HG03378 (cell line): ENCODE results near the gene HTR1D.
"Not testable (repeated sequence)": the region's sequence is repeated elsewhere in the genome, so short reads cannot be mapped to it uniquely, and the experiment has no call there.

ENCODE experiments used
- ATAC-seq: cut with Tn5 transposase; IDR thresholded peaks from one replicate; pipeline ENCODE4 v1.9.1; 2021; ENCODE audit warnings: mild to moderate bottlenecking, moderate library complexity; ENCODE audit not compliant: unreplicated experiment

Gene HTR1D, protein sequence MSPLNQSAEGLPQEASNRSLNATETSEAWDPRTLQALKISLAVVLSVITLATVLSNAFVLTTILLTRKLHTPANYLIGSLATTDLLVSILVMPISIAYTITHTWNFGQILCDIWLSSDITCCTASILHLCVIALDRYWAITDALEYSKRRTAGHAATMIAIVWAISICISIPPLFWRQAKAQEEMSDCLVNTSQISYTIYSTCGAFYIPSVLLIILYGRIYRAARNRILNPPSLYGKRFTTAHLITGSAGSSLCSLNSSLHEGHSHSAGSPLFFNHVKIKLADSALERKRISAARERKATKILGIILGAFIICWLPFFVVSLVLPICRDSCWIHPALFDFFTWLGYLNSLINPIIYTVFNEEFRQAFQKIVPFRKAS

DNA sequence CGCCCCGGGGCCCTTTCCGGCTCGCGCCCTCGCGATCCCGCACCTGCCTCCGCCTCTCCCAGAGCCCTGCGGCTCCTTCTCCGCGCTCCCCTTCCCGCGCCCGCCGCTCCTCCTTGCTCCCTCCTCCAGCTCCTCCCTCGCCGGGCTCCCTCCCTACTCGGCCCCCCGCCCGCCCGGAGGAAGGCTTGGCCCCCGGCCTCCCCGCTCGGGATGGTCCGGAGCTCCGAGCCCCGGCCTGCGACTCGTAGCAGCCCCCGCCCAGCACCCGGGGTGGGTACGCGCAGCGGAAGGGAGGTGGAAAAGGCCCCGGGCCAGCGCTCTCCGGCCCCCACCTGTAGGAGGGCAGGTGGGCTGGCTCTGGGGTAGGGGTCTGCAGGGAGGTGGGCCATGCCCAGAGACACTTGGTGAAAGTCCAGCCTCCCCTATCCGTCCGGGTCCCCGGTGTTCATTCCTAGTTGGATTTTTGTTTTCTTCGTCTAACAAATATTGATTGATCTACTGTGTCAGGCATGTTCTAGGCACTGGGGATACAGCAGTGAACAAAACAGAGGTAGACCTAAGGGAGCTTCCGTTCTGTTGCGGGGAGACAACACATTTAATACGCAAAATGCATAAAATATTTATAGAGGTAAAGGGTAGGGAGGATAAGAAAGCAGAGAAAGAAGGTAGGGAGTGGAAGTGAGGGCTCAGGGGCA lies at the start of gene HTR1D:
Gene HTR1D (minus strand): TSS at position 82 of the 695 bp plus-strand sequence. CDS start 23,283 bp downstream, outside the sequence.
- ATAC-seq, result no peak

DNA sequence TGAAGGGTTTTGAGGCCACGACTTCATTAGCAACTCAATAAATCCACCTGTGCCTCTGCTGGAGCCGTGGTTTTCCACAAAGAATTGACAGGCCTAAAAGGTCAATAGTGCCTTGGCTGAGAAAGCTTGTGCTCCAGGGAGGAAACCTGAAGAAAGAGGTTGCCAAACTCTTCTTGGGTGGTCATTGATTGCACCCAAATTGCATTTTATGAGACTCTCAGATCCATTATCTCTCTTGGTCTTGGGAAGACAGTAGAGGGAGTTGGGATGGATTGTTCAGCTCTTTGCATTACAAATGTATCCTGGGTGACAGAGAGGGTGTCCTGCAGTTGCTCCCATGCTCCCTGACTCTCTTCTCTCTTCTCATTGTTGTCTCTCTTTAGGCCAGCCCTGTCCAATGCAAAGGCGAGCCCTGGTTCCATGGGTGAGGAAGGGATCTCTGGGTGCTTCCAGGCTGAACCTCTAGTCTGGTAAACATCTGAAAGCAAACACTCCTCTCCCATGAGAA lies 46.1 kb upstream of the HTR1D start:
- ATAC-seq, result no peak

DNA sequence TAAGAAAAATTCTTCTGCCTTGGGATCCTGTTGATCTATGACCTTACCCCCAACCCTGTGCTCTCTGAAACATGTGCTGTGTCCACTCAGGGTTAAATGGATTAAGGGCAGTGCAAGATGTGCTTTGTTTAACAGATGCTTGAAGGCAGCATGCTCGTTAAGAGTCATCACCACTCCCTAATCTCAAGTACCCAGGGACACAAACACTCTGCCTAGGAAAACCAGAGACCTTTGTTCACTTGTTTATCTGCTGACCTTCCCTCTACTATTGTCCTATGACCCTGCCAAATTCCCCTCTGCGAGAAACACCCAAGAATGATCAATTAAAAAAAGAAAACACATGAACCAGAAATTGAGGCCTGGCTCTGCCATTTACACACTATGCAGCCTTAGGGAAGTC lies 40.8 kb upstream of the HTR1D start:
- ATAC-seq, result not testable (repeated sequence)

DNA sequence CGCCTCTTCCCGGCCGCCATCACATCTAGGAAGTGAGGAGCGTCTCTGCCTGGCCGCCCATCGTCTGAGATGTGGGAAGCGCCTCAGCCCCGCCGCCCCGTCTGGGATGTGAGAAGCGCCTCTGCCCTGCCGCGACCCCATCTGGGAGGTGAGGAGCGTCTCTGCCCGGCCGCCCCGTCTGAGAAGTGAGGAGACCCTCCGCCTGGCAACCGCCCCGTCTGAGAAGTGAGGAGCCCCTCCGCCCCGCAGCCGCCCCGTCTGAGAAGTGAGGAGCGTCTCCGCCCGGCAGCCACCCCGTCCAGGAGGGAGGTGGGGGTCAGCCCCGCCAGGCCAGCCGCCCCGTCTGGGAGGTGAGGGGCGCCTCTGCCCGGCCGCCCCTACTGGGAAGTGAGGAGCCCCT lies 40.1 kb upstream of the HTR1D start:
- ATAC-seq, result not testable (repeated sequence)

DNA sequence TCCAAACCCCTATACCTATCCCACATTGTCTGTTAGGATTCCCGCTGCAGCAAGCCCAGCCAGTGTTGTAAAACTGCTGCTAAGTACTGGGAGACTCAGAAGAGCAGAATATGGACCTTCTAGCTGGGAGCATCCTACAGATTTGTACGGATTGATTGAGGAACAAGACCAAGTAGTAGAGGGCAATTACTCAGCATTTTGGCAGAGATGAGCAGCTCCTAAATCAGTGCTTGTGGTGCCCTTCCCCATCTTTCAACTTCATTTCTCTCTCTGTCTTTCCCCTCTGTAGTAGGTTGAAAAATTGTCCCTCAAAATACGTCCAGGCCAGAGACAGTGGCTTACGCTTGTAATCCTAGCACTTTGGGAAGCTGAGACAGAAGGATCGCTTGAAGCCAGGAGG lies 37.3 kb upstream of the HTR1D start:
- ATAC-seq, result no peak

DNA sequence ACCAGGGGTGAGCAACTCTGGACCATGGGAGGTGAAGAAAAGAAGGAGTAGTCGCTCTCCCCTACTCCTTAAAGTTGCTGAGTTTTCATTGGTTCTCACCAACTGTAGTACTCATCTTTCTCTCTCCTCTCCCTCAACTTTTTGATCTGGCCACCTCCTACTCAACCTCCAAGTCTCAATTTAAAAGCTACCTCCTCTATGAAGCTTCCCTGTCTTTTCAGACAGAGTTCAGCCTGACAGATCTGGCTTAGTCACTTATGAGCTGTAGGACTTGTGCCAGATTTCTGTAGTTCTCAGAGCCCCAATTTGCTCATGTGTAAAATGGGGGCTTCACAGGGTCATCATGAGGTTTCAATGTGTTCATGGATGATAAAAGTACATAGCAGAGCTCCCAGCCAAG lies 34.5 kb upstream of the HTR1D start:
- ATAC-seq, result no peak

DNA sequence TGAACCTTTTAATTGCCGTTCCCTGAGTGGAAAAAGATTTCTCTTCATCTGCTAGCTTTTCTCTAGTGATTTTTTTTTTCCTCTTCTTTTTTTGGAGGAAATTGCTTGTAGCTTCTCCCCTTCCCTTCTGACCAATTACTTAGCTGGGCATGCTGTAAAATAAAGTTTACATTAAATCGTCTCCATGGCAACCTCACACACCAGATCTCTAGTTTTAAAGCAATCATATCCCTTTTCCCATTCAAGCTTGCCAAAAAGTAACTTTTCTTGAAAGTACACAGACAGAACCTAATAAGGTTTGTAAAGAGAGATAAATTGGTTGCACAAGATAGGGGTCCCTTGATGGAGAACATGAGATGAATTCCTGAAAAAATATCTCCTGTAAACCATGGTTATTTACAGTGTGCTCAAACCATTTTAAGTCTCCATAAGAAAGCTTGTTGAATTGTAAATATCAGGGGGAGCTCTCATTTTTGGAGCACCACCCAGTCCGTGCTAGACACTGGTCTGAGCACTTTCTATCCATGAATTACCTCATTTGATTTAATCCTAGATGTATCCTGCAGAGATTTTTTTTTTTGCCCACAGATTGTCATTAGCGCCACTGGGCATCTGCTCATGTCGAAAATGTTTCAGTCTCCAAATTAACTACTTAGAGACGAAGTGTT lies 32.6 kb upstream of the HTR1D start:
- ATAC-seq, result no peak

DNA sequence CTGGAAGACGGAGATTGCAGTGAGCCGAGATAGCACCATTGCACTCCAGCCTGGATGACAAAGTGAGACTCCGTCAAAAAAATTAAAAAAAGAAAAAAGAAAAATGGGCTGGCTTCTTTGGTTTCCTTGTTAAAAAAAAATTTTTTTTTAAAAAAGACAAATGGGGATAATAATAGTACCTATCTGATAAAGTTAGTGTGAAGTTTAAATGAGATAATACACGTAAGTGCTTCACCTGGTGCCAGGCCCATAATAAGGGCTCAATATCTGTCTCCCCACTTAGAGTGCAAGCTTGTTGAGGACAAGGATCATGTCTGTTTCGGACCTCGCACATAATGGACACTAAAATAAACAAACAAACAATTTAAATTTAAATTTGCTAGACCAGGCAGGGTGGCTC lies 30.0 kb upstream of the HTR1D start:
- ATAC-seq, result no peak

DNA sequence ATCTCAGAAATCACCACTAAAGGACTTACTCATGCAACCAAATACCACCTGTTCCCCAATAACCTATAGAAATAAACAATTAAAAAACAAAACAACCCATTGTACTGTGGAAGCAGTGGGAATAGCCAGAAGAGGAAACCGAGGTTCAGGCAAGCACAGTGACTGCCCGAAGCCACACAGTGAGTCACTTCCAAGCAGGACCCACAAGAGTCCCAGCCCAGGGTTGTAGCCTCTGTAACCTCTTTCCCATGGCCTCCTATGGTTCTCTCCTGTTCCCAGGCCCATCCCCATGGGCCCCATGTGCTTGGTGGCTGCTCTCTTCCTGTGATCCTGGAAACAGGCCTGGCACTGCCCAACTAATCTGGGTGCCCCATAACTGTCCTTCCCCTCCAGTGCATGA lies 29.0 kb upstream of the HTR1D start:
- ATAC-seq, result no peak

DNA sequence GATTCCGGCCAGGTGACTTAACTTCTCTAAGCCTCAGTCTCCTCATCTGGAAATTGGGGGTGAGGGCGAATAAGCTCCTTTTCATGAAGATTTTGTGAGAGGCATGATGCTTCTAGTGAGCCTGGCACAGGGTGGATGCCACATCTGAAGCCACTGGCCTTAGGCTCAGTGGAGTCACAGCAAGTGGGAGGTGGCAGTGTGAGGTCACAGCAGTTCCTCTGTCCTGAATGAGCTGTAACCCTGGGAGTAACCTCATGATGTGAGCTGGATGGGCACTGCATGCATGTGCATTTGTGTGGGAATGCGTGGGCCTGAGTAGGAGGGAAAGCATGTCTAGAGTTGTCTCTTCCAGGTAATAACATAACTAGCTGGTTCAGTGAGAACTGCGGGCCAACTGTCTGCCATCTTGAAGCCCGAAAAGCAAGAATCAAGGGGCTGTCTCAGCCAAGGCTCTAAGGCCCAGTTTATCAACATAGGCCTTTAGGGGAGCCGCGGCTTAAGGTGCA lies 27.0 kb upstream of the HTR1D start:
- ATAC-seq, result no peak

DNA sequence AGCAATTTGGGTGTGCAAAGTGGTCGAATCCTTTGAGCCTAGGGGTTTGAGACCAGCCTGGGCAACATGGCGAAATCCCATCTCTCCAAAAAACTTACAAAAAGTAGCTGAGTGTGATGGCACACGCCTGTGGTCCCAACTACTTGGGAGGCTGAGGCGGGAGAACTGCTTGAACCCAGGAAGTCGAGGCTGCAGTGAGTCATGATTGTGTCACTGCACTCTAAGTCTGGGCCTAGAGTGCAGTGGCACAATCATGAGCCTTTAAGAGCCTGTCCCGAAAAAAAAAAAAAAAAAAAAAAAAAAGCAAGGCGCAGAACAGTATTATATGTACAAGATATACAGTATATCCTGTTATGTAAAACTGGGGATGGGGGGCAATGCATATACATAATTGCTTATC lies 25.1 kb upstream of the HTR1D start:
- ATAC-seq, result no peak

DNA sequence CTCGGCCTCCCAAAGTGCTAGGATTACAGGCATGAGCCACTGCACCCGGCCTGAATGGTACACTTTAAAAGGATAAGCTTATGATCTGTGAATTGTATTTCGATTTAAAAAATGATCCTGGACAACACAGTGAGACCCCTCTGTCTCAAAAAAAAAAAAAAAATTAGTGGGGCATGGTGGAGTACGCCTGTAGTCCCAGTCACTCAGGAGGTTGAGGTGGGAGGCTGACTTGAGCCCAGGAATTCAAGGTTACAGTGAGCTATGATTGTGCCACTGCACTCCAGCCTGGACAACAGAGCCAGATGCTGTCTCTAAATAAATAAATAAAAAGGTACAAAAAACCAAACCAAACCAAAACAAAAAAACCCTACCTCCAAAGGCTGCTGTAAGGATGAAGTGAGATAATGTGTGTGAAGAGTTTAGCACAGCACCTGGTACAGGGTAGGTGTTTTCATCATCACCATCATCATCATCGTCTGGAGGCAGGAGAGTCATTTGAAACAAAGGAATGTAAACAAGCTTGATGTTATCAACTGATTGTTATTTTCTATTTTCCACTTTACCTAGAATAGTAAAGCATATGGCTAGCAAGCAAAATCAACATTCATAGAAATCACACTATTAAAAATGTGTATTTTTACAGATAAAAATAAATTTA lies 22.5 kb upstream of the HTR1D start:
- ATAC-seq, result no peak

DNA sequence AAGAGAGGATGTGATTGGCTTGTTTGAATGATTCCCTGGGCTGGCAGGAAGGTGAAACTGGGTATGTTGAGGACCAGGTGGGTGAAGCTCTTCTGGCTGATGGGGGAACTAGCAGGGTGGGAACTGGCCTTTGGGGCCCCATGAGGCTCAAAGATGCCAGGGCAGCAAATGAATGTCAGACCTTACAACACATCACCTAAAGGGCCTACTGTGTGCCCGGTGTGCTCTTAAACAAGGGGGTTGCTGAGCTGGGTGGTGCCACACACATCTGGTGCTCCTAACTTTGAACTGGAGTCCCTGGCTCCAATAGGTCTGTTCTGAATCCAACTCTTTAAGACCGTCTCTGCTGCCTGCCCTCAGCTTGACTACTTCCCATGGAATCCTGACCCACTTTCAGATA lies 21.3 kb upstream of the HTR1D start:
- no peak for ATAC-seq

DNA sequence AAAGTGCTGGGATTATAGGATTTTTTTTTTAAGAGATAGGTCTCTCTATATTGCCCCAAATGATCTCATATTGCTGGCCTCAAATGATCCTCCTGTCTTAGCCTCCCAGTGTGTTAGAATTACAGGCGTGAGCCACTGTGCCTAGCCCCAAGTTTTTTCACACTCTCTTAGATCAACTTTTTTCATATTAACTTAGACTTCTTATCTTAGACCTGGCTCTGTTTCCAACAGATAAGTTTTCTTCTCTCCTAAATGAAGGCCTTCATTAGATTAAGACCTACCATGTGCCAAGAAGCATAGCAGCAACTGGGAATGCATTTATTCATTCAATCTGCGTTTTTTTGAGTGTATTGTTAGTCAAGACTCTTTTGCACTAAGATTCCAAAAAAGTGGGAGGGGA lies 20.2 kb upstream of the HTR1D start:
- ATAC-seq, result no peak

DNA sequence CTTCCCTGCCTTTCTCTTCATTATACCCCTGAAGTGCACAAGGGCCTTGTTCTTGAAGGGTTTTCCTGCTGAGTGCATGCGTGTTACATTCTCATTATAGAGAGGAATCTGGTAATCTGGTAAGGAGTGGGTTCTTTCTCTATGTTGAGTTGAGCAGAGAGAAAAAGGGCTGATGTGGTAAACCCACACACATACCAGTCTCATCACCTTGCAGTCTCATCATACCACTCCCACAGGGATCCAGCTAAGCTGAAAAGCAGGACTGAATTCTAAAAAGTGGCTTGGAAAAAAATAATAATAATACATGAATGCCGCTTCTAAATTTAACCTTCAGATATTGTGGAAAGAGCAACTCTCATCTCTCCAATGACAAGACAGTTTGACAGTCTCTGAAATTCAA lies 10.5 kb upstream of the HTR1D start:
- no peak for ATAC-seq

DNA sequence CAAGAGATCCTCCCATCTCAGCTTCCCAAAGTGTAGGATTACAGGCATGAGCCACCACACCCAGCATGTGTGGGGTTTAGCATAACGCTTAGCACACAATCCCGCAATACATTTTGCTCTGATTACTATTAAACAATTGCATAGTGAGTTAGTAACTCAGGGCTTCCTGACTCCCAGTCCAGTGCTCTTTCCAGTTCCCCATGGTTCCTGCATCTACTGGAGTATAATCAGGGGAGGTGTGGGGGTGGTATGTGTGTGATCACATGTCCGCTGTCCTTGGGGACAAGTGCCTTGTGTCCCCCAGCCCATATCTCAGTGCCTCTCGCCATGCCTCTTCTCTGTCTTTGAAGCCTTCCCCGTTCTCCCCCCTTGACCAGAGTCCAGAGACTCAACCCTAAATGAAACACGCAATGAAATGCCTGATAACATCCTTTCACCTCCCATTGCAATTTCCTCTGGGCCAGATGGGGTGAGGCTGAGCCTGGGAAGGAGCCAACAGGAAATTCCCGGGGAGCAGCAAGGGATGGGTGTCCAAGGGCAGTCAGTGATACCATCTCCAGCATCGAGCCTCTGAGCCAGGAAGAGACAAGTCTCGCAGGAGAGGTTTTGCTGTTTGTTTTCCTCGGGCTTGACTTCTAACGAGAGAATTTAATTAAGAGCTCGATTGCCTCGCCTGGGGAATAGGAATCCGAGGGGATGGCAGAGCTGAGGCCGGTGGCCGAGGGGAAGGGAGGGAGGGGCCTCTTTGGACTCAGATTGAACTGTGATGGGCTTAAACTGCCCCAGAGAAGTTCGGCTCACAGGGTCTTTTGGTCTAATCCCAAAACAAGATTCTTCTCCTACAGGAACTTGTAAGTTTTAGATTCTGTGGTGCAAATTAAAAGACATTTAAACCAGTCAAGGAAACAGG lies 7.7 kb upstream of the HTR1D start:
- no peak for ATAC-seq

DNA sequence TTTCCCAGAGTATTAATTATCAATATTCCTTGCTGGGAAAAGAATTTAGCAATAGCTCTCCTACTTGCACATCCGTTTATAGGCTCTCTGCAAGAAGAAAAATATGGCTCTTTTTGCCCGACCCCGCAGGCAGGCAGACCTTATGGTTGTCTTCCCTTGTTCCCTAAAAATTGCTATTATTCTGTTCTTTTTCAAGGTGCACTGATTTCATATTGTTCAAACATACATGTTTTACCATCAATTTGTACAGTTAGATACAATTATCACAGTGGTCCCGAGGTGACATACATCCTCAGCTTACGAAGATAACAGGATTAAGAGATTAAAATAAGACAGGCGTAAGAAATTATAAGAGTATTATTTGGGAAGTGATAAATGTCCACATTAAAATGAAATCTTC lies 6.7 kb upstream of the HTR1D start:
- not testable (repeated sequence) for ATAC-seq

DNA sequence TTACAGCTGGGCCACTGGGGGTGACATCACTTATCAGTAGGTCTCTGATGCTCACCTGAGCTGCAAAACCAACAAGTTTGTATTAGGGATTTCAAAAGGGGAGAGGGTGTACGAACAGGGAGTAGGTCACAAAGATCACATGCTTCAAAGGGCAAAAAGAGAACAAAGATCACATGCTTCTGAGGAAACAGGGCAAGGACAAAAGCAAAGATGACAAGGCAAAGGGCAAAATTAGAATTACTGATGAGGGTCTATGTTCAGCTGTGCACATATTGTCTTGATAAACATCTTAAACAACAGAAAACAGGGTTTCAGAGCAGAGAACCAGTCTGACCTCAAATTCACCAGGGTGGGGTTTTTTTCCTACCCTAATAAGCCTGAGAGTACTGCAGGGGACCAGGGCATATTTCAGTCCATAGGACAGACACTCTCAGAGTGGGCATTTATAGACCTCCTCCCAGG lies 6.2 kb upstream of the HTR1D start:
- not testable (repeated sequence) for ATAC-seq

DNA sequence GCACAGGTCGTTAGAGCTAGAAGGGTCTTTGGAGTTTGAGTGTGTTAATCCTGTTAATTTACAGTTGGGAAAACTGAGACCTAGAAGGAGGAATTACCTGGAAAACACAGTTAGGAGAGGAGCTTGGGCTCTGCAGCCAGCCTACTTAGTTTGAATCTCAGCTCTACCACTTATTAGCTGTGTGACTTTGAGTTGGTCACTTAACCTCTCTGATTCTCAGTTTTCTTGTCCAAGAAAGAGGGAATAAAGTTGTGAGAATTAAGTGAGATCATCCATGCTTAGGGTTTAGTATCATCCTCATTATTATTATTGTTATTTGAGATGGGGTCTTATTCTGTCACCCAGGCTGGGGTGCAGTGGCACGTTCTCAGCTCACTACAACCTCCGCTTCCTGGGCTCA lies 5.4 kb upstream of the HTR1D start:
- ATAC-seq, result no peak

DNA sequence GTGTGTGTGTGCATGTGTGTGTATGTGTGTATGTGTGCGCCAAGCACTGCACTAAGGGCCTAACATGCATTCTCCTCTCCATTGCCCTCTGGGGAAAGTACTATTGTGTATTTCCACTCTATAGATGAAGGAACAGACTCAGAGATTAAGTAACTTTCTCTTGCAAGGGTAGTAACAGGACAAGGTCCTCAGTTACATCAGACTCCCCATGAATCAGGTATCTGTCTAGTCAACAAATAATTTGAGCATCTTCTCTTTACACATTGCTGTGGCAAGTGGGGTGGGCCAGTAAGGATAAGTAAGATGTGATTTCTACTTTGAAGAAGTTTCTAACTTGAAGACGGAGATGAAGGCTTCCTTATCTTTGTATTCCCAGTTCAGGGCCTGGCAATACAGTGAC lies 5.0 kb upstream of the HTR1D start:
- ATAC-seq, result no peak
